ENCODE data around the gene CNTLN.

DNA sequence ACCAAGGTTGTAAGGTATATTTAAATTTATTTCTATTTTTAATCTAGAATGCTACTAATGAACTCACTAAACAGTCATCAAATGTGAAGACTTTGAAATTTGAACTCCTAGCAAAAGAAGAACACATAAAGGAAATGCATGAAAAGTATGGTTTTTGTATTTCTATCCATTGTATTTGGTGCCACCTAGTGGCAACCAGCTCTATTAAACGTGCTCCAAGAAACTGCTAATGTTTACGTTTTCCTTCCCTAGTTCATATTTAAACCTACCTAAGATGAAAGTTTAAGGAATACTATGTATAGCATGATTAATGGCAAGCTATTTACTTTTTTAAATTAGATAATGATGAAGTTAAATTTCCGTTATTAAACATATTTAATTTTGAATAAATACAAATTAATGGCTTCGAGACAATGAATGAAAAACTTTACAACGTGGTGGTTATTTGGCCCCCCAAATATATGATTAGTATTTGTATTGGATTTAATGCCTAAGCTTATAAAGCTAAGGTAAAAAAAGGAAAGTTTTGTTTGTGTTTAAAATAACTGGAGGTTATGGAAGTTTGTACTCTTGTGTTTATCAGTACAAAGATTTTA lies 328.1 kb downstream of the CNTLN start:
- no peak for TF ChIP-seq POLR2A (IDR thresholded peaks at IDR 0.05)
- TF ChIP-seq, protein P1, sequence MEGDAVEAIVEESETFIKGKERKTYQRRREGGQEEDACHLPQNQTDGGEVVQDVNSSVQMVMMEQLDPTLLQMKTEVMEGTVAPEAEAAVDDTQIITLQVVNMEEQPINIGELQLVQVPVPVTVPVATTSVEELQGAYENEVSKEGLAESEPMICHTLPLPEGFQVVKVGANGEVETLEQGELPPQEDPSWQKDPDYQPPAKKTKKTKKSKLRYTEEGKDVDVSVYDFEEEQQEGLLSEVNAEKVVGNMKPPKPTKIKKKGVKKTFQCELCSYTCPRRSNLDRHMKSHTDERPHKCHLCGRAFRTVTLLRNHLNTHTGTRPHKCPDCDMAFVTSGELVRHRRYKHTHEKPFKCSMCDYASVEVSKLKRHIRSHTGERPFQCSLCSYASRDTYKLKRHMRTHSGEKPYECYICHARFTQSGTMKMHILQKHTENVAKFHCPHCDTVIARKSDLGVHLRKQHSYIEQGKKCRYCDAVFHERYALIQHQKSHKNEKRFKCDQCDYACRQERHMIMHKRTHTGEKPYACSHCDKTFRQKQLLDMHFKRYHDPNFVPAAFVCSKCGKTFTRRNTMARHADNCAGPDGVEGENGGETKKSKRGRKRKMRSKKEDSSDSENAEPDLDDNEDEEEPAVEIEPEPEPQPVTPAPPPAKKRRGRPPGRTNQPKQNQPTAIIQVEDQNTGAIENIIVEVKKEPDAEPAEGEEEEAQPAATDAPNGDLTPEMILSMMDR (IDR thresholded peaks at IDR 0.05), result peak in 5 of 7 experiments; percentile 30 to 71 (median 57)
- no peak for TF ChIP-seq EP300 (IDR thresholded peaks at IDR 0.05)
- TF ChIP-seq POLR2AphosphoS5 (IDR thresholded peaks at IDR 0.05), result no peak
